Prostate gland (tissue), 2 donors: ENCODE data around the gene MSN. TPM values are rescaled to one million over a fixed set of nuclear protein-coding genes. Genes with fewer than 3 reads are reported as not detected.

Experiments
- DNase-seq: peaks from one replicate; pipeline ENCODE4 v3.0.0-alpha.2; 2019; ENCODE audit warnings: low spot score
- H3K27ac ChIP-seq, 2 donors: fragments of 200-600 bp; sonication (generic); 2 replicates each; pipeline ENCODE4 v1.5.1; 2017 to 2019
- H3K27me3 ChIP-seq: fragments of 200-600 bp; sonication (generic); replicated peaks from 2 replicates; pipeline ENCODE4 v1.5.1; 2019; ENCODE audit not compliant: insufficient read depth
- H3K36me3 ChIP-seq, 2 donors: fragments of 200-600 bp; sonication (generic); 1 replicate in 1 of 2; 2 replicates in 1 of 2; pipeline versions ENCODE4 v1.5.1 to v1.8.1; 2017 to 2019
- H3K4me1 ChIP-seq: fragments of 200-600 bp; sonication (generic); replicated peaks from 2 replicates; pipeline ENCODE4 v1.5.1; 2019
- H3K4me3 ChIP-seq, 2 donors: fragments of 200-600 bp; sonication (generic); 2 replicates each; pipeline ENCODE4 v1.5.1; 2017 to 2019
- H3K9me3 ChIP-seq: fragments of 200-600 bp; sonication (generic); 2 replicates; pipeline ENCODE4 v1.5.1; 2017
- CTCF ChIP-seq, 4 experiments: fragments of 200-600 bp in 2 of 4; fragments of 450-650 bp in 2 of 4; sonication (generic) in 2 of 4; IDR thresholded peaks; 1 replicate in 3 of 4; 2 replicates in 1 of 4; pipeline ENCODE4 v1.5.1; 2016 to 2019; ENCODE audit warnings: antibody characterized with exemption in 4 of 4, mild to moderate bottlenecking in 2 of 4, moderate library complexity in 2 of 4
- POLR2A ChIP-seq: fragments of 450-650 bp; IDR thresholded peaks from one replicate; pipeline ENCODE4 v1.6.1; 2016; ENCODE audit warnings: antibody characterized with exemption, mild to moderate bottlenecking
- POLR2AphosphoS5 ChIP-seq: sonication (generic); formaldehyde crosslinking; IDR thresholded peaks from one replicate; pipeline ENCODE4 v1.6.1; 2017; ENCODE audit warnings: antibody characterized with exemption
- WGBS: methylation state at CpG from one replicate; pipeline ENCODE4 v1.1.5; 2018; 5-methylcytosine and 5-hydroxymethylcytosine counted together
- intact Hi-C: fragments of 100-400 bp; cut with DNase I; formaldehyde crosslinking; loops from one replicate; pipeline ENCODE4 v1.14.2; 2022
- total RNA-seq, 2 donors: library from RNA; depleted of rRNA; stranded (reverse); fragments of >200 nt; gene quantifications; one replicate each; pipeline ENCODE4 v1.1.0, GENCODE V29; 2016

Gene MSN
- total RNA-seq, 2 donors from 2014 or later: 53.6 to 116 TPM

- TF ChIP-seq CTCF (IDR thresholded peaks at IDR 0.05) (no peak), POLR2AphosphoS5 (no peak), POLR2A (no peak)
- 45% methylated on average over 1 of the region's 1 CpG for WGBS
- H3K4me3 ChIP-seq: no peak overlapping the region
- H3K27me3 ChIP-seq: no peaks in the 10 kb centered on the region
- H3K9me3 ChIP-seq: no peaks in the 10 kb centered on the region
- intact Hi-C loops: loop anchor here (10.0 kb wide), 1 partner anchor 62 kb away; the partner anchor contains the start of gene MSN
- no peaks in the 10 kb centered on the region for H3K4me1 ChIP-seq
- H3K27ac ChIP-seq: no peak overlapping the region
- no peaks in the 10 kb centered on the region for H3K36me3 ChIP-seq
- DNase-seq: no peak
These were observed 59.3 kb downstream of the MSN start for GRCh38 chrX:65726715-65727114.

- H3K36me3 ChIP-seq: no peaks in the 10 kb centered on the region
- no peaks in the 10 kb centered on the region for H3K9me3 ChIP-seq
- no peak overlapping the region for H3K4me3 ChIP-seq
- no peaks in the 10 kb centered on the region for H3K4me1 ChIP-seq
- no peak for DNase-seq
- 36% methylated on average over 1 of the region's 1 CpG for WGBS
- TF ChIP-seq CTCF (IDR thresholded peaks at IDR 0.05) (no peak), POLR2AphosphoS5 (no peak), POLR2A (no peak)
- intact Hi-C loops: no loop called here
- no peak overlapping the region for H3K27ac ChIP-seq
- H3K27me3 ChIP-seq: no peaks in the 10 kb centered on the region
These were observed 64.3 kb downstream of the MSN start for GRCh38 chrX:65731684-65732289.

- intact Hi-C loops: no loop called here
- no peak for DNase-seq
- TF ChIP-seq POLR2A (no peak), CTCF (IDR thresholded peaks at IDR 0.05) (no peak), POLR2AphosphoS5 (no peak)
- Histone ChIP-seq H3K4me3 (no peak overlapping the region), H3K27ac (no peak overlapping the region), H3K27me3 (no peaks in the 10 kb centered on the region), H3K4me1 (no peaks in the 10 kb centered on the region), H3K36me3 (no peaks in the 10 kb centered on the region), H3K9me3 (no peaks in the 10 kb centered on the region)
These were observed 73.5 kb downstream of the MSN start for GRCh38 chrX:65740909-65741308.

GRCh38 chrX:65741823-65742222, 74.4 kb downstream of the MSN start:
- no peak for TF ChIP-seq CTCF (IDR thresholded peaks at IDR 0.05)
- no peak for TF ChIP-seq POLR2A
- no peak for TF ChIP-seq POLR2AphosphoS5
- DNase-seq: no peak
- no peaks in the 10 kb centered on the region for H3K9me3 ChIP-seq
- no peaks in the 10 kb centered on the region for H3K36me3 ChIP-seq
- H3K27ac ChIP-seq: no peak overlapping the region
- intact Hi-C loops: no loop called here
- no peaks in the 10 kb centered on the region for H3K4me1 ChIP-seq
- H3K27me3 ChIP-seq: no peaks in the 10 kb centered on the region
- H3K4me3 ChIP-seq: no peak overlapping the region
- WGBS: 82% methylated on average over 2 of the region's 2 CpGs

GRCh38 chrX:65744965-65745364, 77.5 kb downstream of the MSN start:
- intact Hi-C loops: no loop called here

More at GRCh38 chrX:65744965-65745364, 77.5 kb downstream of the MSN start:
- DNase-seq: no peak
- 88% methylated on average over 1 of the region's 1 CpG for WGBS
- Histone ChIP-seq H3K27me3 (no peaks in the 10 kb centered on the region), H3K9me3 (no peaks in the 10 kb centered on the region), H3K27ac (no peak overlapping the region), H3K36me3 (no peaks in the 10 kb centered on the region), H3K4me1 (no peaks in the 10 kb centered on the region), H3K4me3 (no peak overlapping the region)
- TF ChIP-seq CTCF (IDR thresholded peaks at IDR 0.05): no peak
- no peak for TF ChIP-seq POLR2AphosphoS5
- TF ChIP-seq POLR2A: no peak
